AG04450 (cell line): ENCODE measurements around the gene MUC12. TPM values are rescaled to one million over a fixed set of nuclear protein-coding genes. Genes with fewer than 3 reads are reported as not detected.

ENCODE experiments used
- CTCF ChIA-PET: fragments of 300-600, 350-600 bp; formaldehyde crosslinking; extraction: SDS; loops from one replicate; lab custom pipeline; 2022; ENCODE audit warnings: antibody characterized with exemption, inconsistent platforms; lab: Charles Lee
- POLR2A ChIA-PET: fragments of 350-600 bp; formaldehyde crosslinking; extraction: SDS; loops from one replicate; lab custom pipeline; 2021; ENCODE audit warnings: antibody characterized with exemption, inconsistent platforms; lab: Yijun Ruan, JAX
- DNase-seq: peaks from one replicate; pipeline ENCODE4 v3.0.0-alpha.2; 2011; ENCODE audit warnings: low read depth, low spot score
- H3K27ac ChIP-seq: one replicate; pipeline ENCODE4 v1.5.1; 2012; ENCODE audit warnings: low read depth, low read length, control low read depth
- H3K27me3 ChIP-seq: one replicate; pipeline ENCODE4 v1.6.0; 2012; ENCODE audit warnings: low read length; ENCODE audit not compliant: control insufficient read depth, insufficient read depth
- H3K4me3 ChIP-seq: 2 replicates; pipeline ENCODE4 v1.5.1; 2011; ENCODE audit warnings: mild to moderate bottlenecking, low read depth, low read length, control low read depth
- H3K9me3 ChIP-seq: 2 replicates; pipeline ENCODE4 v1.5.1; 2012; ENCODE audit warnings: low read length; ENCODE audit not compliant: control insufficient read depth, insufficient read depth
- polyA plus RNA-seq: library from polyadenylated mRNA; depleted of rRNA; stranded (reverse); fragments of >200 nt; gene quantifications from 2 replicates; pipeline ENCODE4 v1.2.3, GENCODE V29; 2011
- TF ChIP-seq, protein P1 (sequence below): IDR thresholded peaks from 2 replicates; pipeline ENCODE4 v1.5.1; 2011; ENCODE audit warnings: low read depth, low read length, control low read depth, inconsistent platforms

Gene MUC12
- polyA plus RNA-seq, 1 experiment = 1.8 TPM

DNA sequence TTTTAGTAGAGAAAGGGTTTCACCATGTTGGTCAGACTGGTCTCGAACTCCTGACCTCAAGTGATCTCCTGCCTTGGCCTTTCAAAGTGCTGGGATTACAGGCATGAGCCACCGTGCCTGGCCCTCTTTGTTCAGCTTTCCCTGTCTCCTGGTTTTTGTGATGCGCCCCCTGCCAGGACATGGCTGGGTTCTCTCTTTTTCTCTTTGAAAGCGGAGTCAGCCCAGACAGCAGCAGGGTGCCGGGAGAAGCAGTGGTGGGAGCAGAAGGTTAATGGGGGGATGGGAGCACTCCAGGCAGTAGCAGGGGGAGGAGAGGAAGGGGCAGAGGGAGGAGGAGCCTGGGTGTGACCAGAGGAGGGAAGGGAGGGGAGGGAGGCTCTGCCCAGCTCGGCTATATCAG is 18.2 kb upstream of the MUC12 start:
- POLR2A ChIA-PET = no interaction called here
- TF ChIP-seq, protein P1, sequence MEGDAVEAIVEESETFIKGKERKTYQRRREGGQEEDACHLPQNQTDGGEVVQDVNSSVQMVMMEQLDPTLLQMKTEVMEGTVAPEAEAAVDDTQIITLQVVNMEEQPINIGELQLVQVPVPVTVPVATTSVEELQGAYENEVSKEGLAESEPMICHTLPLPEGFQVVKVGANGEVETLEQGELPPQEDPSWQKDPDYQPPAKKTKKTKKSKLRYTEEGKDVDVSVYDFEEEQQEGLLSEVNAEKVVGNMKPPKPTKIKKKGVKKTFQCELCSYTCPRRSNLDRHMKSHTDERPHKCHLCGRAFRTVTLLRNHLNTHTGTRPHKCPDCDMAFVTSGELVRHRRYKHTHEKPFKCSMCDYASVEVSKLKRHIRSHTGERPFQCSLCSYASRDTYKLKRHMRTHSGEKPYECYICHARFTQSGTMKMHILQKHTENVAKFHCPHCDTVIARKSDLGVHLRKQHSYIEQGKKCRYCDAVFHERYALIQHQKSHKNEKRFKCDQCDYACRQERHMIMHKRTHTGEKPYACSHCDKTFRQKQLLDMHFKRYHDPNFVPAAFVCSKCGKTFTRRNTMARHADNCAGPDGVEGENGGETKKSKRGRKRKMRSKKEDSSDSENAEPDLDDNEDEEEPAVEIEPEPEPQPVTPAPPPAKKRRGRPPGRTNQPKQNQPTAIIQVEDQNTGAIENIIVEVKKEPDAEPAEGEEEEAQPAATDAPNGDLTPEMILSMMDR = no peak
- Histone ChIP-seq H3K27me3 (peaks cover 32% of the 10 kb centered on the region), H3K27ac (no peak overlapping the region), H3K4me3 (no peak overlapping the region), H3K9me3 (no peaks in the 10 kb centered on the region; the same call in 1 of the 2 replicates)
- no peak for DNase-seq
- CTCF ChIA-PET = interaction anchor here (1.3 kb wide), 1 partner anchor 108 kb away, joined by 4 read pairs; no protein-coding TSS in a partner anchor

DNA sequence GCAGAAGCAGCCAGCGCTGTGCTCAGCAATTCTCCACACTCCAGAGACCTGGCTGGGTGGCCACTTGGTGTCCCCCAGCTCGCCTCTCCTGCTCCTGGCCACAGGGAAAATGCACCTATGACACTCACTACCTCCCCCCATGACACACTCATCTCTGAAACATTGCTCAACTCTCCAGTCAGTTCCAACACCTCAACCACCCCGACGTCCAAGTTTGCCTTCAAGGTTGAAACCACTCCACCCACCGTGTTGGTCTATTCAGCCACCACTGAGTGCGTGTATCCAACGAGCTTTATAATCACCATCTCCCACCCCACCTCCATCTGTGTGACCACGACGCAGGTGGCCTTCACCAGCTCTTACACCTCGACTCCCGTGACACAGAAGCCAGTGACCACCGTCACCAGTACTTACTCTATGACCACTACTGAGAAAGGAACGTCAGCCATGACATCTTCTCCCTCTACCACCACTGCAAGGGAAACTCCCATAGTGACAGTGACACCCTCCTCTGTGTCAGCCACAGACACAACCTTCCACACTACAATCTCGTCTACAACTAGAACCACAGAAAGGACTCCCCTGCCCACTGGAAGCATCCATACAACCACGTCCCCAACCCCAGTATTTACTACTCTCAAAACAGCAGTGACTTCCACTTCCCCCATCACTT is 17.3 kb upstream of the MUC12 start:
- Histone ChIP-seq H3K4me3 (no peak overlapping the region), H3K27me3 (peaks cover 31% of the 10 kb centered on the region), H3K9me3 (no peaks in the 10 kb centered on the region; the same call in 1 of the 2 replicates), H3K27ac (no peak overlapping the region)
- TF ChIP-seq, protein P1 = no peak
- ChIA-PET CTCF (no interaction called here), POLR2A (no interaction called here)
- no peak for DNase-seq

DNA sequence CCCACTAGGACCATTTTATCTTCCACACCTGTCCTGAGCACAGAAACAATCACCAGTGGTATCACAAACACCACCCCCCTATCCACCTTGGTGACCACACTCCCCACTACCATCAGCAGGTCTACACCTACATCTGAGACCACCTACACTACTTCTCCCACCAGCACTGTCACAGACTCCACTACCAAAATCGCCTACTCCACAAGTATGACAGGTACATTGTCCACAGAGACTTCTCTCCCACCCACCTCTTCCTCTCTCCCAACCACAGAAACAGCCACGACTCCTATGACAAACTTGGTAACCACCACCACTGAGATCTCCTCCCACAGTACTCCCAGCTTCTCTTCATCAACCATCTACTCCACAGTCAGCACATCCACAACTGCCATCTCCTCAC is 16.7 kb upstream of the MUC12 start:
- no peaks in the 10 kb centered on the region; the same call in 1 of the 2 replicates for H3K9me3 ChIP-seq
- H3K4me3 ChIP-seq = no peak overlapping the region
- TF ChIP-seq, protein P1 = no peak
- no peak overlapping the region for H3K27ac ChIP-seq
- ChIA-PET POLR2A (no interaction called here), CTCF (no interaction called here)
- no peak for DNase-seq
- H3K27me3 ChIP-seq = peaks cover 31% of the 10 kb centered on the region

DNA sequence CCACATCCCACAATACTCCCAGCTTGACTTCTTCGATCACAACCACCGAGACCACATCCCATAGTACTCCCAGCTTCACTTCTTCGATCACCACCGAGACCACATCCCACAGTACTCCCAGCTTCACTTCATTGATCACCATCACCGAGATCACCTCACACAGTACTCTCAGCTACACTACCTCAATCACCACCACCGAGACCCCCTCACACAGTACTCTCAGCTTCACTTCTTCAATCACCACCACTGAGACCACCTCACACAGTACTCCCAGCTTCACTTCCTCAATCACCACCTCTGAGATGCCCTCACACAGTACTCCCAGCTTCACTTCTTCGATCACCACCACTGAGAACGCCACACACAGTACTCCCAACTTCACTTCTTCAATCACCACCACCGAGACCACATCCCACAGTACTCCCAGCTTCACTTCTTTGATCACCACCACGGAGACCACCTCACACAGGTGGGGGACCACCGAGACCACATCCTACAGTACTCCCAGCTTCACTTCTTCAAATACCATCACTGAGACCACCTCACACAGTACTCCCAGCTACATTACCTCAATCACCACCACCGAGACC is 11.4 kb upstream of the MUC12 start:
- DNase-seq = no peak
- Histone ChIP-seq H3K27me3 (peaks cover 25% of the 10 kb centered on the region), H3K9me3 (no peaks in the 10 kb centered on the region), H3K4me3 (no peak overlapping the region), H3K27ac (no peak overlapping the region)
- TF ChIP-seq, protein P1 = no peak
- POLR2A ChIA-PET = no interaction called here
- CTCF ChIA-PET = interaction anchor here (0.5 kb wide), 1 partner anchor 827 kb away, joined by 5 read pairs; no protein-coding TSS in a partner anchor

DNA sequence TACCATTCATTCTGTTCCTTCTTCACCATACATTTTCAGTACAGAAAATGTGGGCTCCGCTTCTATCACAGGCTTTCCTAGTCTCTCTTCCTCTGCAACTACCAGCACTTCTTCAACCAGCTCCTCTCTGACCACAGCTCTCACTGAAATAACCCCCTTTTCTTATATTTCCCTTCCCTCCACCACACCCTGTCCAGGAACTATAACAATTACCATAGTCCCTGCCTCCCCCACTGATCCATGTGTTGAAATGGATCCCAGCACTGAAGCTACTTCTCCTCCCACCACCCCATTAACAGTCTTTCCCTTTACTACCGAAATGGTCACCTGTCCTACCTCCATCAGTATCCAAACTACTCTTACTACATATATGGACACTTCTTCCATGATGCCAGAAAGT is 9.5 kb upstream of the MUC12 start:
- no peaks in the 10 kb centered on the region for H3K9me3 ChIP-seq
- peaks cover 36% of the 10 kb centered on the region for H3K27me3 ChIP-seq
- ChIA-PET CTCF (no interaction called here), POLR2A (no interaction called here)
- DNase-seq = no peak
- TF ChIP-seq, protein P1 = no peak
- H3K27ac ChIP-seq = no peak overlapping the region
- H3K4me3 ChIP-seq = no peak overlapping the region
